OCI-LY7 (cell line): ENCODE data around the gene HID1.
"Not testable (repeated sequence)": the region's sequence is repeated elsewhere in the genome, so short reads cannot be mapped to it uniquely, and the experiment has no call there.

Experiments used
- EZH2phosphoT487 ChIP-seq: fragments of 200-600 bp; sonication (generic); IDR thresholded peaks from 2 replicates; pipeline ENCODE4 v1.6.1; 2018; ENCODE audit warnings: low read depth, borderline replicate concordance, mild to moderate bottlenecking, mixed run types, antibody characterized with exemption, low read length, moderate library complexity, mixed read lengths
- TF ChIP-seq, protein P1 (sequence below): fragments of 200-600 bp; sonication (generic); conservative IDR thresholded peaks from 2 replicates; pipeline ENCODE4 v1.5.1; 2014; ENCODE audit warnings: mild to moderate bottlenecking, antibody characterized with exemption, low read length, moderate library complexity, mixed read lengths

DNA sequence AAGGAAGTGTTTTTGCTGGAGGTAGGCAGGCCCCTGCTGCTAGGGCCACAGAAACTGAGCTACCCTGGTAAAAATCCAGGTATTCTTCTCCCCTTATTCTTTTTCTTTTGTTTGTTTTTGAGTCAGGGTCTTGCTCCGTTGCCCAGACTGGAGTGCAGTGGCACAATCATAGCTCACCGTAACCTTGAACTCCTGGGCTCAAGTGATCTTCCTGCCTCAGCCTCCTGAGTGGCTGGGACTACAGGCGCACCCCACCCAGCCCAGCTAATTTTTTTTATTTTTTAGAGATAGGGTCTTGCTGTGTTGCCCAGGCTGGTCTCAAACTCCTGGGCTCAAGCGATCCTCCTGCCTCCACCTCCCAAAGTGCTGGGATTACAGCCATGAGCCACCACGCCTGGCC is 3.1 kb downstream of the HID1 start:
- not testable (repeated sequence) for TF ChIP-seq EZH2phosphoT487
- TF ChIP-seq, protein P1, sequence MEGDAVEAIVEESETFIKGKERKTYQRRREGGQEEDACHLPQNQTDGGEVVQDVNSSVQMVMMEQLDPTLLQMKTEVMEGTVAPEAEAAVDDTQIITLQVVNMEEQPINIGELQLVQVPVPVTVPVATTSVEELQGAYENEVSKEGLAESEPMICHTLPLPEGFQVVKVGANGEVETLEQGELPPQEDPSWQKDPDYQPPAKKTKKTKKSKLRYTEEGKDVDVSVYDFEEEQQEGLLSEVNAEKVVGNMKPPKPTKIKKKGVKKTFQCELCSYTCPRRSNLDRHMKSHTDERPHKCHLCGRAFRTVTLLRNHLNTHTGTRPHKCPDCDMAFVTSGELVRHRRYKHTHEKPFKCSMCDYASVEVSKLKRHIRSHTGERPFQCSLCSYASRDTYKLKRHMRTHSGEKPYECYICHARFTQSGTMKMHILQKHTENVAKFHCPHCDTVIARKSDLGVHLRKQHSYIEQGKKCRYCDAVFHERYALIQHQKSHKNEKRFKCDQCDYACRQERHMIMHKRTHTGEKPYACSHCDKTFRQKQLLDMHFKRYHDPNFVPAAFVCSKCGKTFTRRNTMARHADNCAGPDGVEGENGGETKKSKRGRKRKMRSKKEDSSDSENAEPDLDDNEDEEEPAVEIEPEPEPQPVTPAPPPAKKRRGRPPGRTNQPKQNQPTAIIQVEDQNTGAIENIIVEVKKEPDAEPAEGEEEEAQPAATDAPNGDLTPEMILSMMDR, result not testable (repeated sequence)
